Fibroblast of skin of right quadriceps (primary cell): ENCODE results near the gene ELL.
"Not testable (repeated sequence)": the region's sequence is repeated elsewhere in the genome, so short reads cannot be mapped to it uniquely, and the experiment has no call there.

ENCODE experiments used
- DNase-seq: peaks from one replicate; pipeline ENCODE4 v3.0.0-alpha.2; 2013

The ELL gene

DNA sequence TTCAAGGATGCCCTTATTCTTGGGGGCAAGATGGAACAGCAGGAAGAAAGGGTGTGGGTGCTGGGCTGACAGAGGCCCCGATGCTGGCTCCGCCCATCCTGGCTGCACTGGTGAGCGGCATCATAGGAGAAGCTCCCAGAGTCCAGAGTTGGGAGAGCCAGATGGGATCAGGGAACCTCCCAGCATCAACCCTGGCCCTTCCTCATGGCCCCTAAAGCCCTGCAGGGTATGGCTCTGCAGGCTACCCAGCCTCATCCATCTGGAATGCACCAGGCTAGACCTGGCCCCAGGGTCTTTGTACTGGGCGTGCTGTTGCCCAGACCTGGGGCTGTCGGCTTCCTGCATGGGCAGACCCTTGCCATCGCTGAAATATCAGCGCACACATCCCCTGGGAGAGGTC lies 7.9 kb upstream of the ELL start:
- no peak for DNase-seq

DNA sequence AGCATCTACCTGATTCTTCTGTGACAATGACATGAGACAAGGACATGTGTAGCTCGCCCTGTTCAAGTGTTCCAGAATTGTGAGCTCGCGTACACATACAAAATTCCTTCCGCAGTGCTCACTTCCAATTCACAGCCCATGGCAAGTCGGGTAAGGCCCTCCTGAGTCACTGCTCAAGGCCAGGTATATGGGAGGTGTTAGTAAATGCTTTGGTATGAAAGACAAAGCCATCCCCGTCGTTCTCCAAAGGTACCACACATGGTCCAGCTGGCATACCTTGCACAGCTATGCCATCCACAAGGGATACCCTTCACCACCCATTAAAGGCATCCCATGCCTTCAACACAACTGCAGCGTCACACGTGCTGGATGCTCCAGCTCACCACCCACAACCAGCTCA lies 4.4 kb upstream of the ELL start:
- DNase-seq: no peak

GRCh38 chr19:18523841-18524240 lies 2.0 kb upstream of the ELL start:
- no peak for DNase-seq

GRCh38 chr19:18522862-18523440 lies 1.1 kb upstream of the ELL start:
- DNase-seq: not testable (repeated sequence)

DNA sequence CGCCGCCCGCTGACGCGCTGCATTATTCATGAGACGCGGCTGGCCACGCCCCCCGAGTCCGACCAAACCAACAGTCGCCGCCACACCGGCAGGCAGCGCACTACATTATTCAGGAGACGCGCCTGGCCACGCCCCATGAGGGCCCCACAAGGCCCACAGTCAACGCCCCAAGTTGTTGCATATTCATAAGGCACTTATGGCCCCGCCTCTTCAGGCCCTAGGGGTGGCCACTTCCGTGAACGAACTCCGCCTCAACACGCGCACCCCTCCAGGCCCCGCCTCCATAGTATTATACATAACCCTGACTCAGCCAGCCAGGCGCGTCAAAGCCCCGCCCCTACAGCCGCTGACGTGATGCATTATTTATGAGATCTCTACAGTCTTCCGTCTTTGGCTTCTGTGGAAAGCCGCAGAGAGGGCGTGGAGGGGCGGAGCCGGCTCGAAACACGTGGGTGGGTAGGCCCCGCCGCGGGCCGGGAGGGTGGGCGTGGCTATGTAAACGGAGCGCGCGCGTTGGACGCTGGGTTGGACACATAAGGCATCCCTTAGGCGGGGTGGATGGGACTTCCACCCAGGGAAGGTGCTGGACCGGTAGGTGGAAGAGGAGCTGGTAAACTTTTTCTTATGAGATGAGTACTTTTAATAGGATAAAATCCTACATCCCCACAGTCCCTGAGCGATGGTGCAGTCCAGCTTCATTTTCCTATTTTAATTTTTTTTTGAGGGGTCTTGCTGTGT lies 423 bp upstream of the ELL start:
- peak; percentile 100 for DNase-seq

GRCh38 chr19:18520848-18521691 lies 800 bp downstream of the ELL start:
- DNase-seq: no peak

GRCh38 chr19:18519962-18520847 lies 1.7 kb downstream of the ELL start:
- peak; percentile 80 for DNase-seq

DNA sequence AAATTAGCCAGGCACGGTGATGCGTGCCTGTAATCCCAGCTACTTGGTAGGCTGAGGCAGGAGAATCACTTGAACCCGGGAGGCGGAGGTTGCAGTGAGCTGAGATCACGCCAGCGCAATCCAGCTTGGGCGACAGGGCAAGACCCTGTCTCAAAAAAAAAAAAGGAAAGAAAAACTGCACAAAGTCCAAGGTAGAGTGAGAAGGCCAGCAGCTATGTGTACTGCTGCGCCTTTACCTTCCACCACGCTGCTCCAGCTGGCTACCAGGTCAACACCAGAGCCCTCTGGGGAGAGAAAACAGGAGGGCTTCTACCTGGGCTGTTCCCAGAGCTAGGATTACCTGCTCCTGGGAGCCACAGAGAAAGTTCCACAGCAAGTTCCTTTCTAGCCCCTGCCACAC lies 3.2 kb downstream of the ELL start:
- DNase-seq: no peak

- no peak for DNase-seq
Measured at GRCh38 chr19:18517606-18518005, 4.3 kb downstream of the ELL start.

DNA sequence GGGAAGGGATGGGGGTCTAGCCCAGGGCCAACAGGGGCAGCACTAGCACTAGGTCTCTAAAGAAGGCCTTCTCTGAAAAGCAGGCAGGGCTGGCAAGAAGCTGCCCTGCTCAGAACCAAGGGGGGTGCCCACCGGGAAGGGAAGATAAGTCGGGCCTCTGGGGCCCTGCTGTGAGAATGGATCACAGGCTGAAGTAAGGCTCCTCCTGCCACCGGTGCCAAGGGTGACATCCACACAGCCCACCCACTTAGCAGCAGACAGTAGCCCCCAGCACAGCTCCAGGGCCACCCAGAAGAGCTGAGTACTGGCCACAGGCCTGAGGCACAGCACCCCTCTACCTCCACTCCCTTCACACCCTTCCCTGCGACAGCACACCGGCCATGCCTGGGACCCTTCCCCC lies 5.9 kb downstream of the ELL start:
- no peak for DNase-seq

- DNase-seq: no peak
Measured at GRCh38 chr19:18514800-18515682, 6.8 kb downstream of the ELL start.

- no peak for DNase-seq
Measured at GRCh38 chr19:18513868-18514267, 8.0 kb downstream of the ELL start.

- no peak for DNase-seq
Measured at GRCh38 chr19:18510216-18510615, 11.7 kb downstream of the ELL start.

DNA sequence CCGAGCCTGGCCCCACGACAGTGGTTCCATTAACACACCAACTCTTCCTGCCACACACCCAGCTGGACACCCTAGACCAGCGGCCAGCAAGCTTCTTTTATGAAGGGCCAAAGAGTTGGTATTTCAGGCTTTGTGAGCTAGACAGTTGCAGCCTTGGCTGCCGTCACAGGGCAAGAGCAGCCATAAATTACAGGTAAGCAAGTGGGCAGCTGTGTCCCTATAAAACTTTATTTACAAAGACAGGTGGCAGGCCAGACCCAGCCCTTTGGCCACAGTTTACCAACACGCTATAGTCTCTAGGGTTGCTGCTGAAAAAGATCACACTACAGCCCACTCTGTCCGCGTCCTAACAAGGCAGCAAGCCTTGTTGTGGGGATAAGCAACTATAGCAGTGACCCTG lies 13.3 kb downstream of the ELL start:
- DNase-seq: no peak

- no peak for DNase-seq
Measured at GRCh38 chr19:18507727-18508440, 14.0 kb downstream of the ELL start.

- DNase-seq: no peak
Measured at GRCh38 chr19:18507021-18507726, 14.7 kb downstream of the ELL start.

DNA sequence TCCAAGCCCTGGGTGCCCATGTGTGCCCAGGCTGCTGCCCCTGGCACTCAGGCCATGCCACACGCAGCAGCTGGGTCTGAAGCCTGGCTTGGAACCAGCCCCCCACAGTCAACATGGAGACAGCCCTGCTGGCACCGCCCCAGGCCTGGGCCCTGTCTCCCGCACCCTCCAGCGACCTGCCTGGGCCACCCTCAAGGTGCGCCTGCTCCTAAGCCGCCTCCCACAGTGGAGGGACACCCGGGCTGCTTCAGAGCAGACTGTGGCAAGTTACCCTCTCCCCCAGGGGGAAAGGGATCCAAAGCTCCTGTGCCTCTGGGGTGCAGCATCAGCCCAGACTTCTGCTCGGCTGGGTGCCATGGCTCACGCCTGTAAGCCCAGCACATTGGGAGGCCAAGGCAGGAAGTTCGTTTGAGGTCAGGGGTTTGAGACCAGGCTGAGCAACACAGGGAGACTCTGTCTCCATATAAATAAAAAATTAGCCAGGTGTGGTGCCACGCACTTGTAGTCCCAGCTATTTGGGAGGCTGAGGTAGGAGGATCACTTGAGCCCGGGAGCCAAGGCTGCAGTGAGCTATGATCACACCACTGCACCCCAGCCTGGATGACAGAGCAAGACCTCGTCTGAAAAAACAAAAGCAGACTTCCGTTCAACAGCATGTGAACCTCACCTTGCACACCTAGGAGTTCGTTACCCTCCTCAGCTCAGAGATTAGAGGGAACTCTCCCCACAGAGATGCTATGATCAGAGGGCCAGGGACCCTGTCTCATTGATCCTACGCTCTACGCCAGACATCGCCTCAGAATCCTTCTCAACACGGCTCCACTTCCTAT lies 15.6 kb downstream of the ELL start:
- DNase-seq: no peak

DNA sequence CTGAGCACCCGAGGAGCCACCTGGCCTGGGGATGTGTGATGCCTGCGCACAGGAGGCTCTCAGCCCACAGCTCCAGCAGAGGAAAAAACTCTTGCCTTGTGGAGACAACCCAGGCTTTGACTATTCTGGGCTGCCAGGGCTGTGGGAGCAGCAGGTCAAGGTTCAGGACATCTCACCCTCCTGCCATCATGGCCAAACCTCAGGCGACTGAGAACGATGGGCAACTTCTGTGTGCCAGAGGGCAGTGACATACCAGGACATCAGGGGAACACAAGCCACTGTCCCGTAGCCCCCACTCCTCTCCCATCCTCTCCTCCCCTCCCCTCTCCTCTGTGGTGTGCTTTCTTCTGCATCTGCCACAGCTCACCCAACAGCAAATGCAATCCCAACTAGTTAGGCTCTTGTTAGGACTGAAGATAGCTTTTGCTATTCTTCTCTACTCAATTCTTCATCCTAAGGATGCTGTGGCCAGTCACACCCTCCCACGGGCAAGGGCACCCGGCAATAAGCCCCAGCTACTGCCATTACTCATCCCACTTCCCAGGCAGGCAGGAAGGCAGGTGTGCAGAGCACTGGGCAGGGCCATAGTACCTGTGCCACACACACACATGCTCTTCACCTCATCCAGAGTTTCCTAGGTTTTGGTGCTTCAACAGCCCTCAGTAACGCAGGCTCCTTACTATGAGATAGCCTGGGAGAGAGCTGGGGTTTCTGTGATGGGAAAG lies 16.8 kb downstream of the ELL start:
- no peak for DNase-seq
